Stimulated activated CD4-positive, alpha-beta T cell treated with anti-CD3 and anti-CD28 coated beads, TNF-alpha, amount 100 ng/mL, for 4 hours (primary cell): ENCODE measurements around the gene TMPRSS5.

Experiments
- DNase-seq, 3 experiments: peaks; one replicate each; pipeline ENCODE4 v3.0.0-alpha.2; 2020; ENCODE audit warnings: low read depth in 3 of 3

TMPRSS5 gene

GRCh38 chr11:113670149-113670830, 35.8 kb downstream of the TMPRSS5 start:
- DNase-seq = no peak

- DNase-seq = no peak
Observed at GRCh38 chr11:113668255-113668654, 37.9 kb downstream of the TMPRSS5 start.

GRCh38 chr11:113667801-113668200, 38.3 kb downstream of the TMPRSS5 start:
- no peak for DNase-seq

GRCh38 chr11:113666584-113666983, 39.5 kb downstream of the TMPRSS5 start:
- DNase-seq = no peak

- DNase-seq = no peak
Observed at GRCh38 chr11:113664981-113665710, 41.0 kb downstream of the TMPRSS5 start.

- DNase-seq = no peak
Observed at GRCh38 chr11:113664069-113664980, 41.8 kb downstream of the TMPRSS5 start.

GRCh38 chr11:113663567-113663966, 42.5 kb downstream of the TMPRSS5 start:
- no peak for DNase-seq

GRCh38 chr11:113655771-113656170, 50.3 kb downstream of the TMPRSS5 start:
- DNase-seq = no peak

GRCh38 chr11:113651023-113651422, 55.1 kb downstream of the TMPRSS5 start:
- DNase-seq = no peak

- no peak for DNase-seq
Observed at GRCh38 chr11:113649311-113649710, 56.8 kb downstream of the TMPRSS5 start.

- DNase-seq = no peak
Observed at GRCh38 chr11:113647856-113648255, 58.3 kb downstream of the TMPRSS5 start.

- no peak for DNase-seq
Observed at GRCh38 chr11:113647108-113647507, 59.0 kb downstream of the TMPRSS5 start.

- DNase-seq = no peak
Observed at GRCh38 chr11:113645593-113646349, 60.3 kb downstream of the TMPRSS5 start.

GRCh38 chr11:113644605-113645004, 61.5 kb downstream of the TMPRSS5 start:
- no peak for DNase-seq

- DNase-seq = no peak
Observed at GRCh38 chr11:113643701-113644100, 62.4 kb downstream of the TMPRSS5 start.

GRCh38 chr11:113643006-113643585, 63.0 kb downstream of the TMPRSS5 start:
- no peak for DNase-seq

GRCh38 chr11:113642090-113642489, 64.0 kb downstream of the TMPRSS5 start:
- no peak for DNase-seq

- no peak for DNase-seq
Observed at GRCh38 chr11:113638376-113638775, 67.7 kb downstream of the TMPRSS5 start.

- no peak for DNase-seq
Observed at GRCh38 chr11:113637636-113638035, 68.5 kb downstream of the TMPRSS5 start.
